Right atrium auricular region (tissue), 2 donors: Measurements from ENCODE around the gene SCLY. TPM values are rescaled to one million over a fixed set of nuclear protein-coding genes. Genes with fewer than 3 reads are reported as not detected.

Experiments used
- DNase-seq: peaks from one replicate; pipeline ENCODE4 v3.0.0-alpha.2; 2019; ENCODE audit warnings: low spot score
- H3K27ac ChIP-seq, 2 donors: fragments of 200-600 bp; sonication (generic); 1 replicate in 1 of 2; 2 replicates in 1 of 2; pipeline ENCODE4 v1.5.1; 2016 to 2019
- H3K27me3 ChIP-seq, 2 donors: fragments of 200-600 bp; sonication (generic); one replicate each; pipeline versions ENCODE4 v1.5.1 to v1.6.0; 2017 to 2019
- H3K36me3 ChIP-seq: fragments of 200-600 bp; sonication (generic); one replicate; pipeline ENCODE4 v1.5.1; 2016
- H3K4me1 ChIP-seq, 2 donors: fragments of 200-600 bp; sonication (generic); one replicate each; pipeline versions ENCODE4 v1.5.1 to v1.6.0; 2017 to 2019
- H3K4me3 ChIP-seq, 2 donors: fragments of 200-600 bp; sonication (generic); 1 replicate in 1 of 2; 2 replicates in 1 of 2; pipeline ENCODE4 v1.5.1; 2017 to 2019; ENCODE audit warnings: mild to moderate bottlenecking in 1 of 2, moderate library complexity in 1 of 2
- H3K9me3 ChIP-seq, 2 donors: fragments of 200-600 bp; sonication (generic); one replicate each; pipeline ENCODE4 v1.5.1; 2019
- total RNA-seq, 2 donors: library from RNA; depleted of rRNA; stranded (reverse); fragments of >200 nt; gene quantifications; one replicate each; pipeline ENCODE4 v1.1.0, GENCODE V29; 2016
- TF ChIP-seq, protein P1 (sequence below), 2 donors: fragments of 200-600 bp; sonication (generic); IDR thresholded peaks; one replicate each; pipeline ENCODE4 v1.5.1; 2019; ENCODE audit warnings: antibody characterized with exemption in 2 of 2

SCLY gene
- total RNA-seq, 2 donors from 2014 or later, result 6.5 to 11.3 TPM

GRCh38 chr2:238116298-238117198 lies 55.7 kb downstream of the SCLY start:
- Histone ChIP-seq H3K36me3 (no peaks in the 10 kb centered on the region), H3K27me3 (no peaks in the 10 kb centered on the region), H3K27ac (no peak overlapping the region), H3K4me1 (peaks cover 0 to 8% of the 10 kb centered on the region in 2 donors), H3K4me3 (no peak overlapping the region), H3K9me3 (peaks cover 0 to 14% of the 10 kb centered on the region in 2 donors)
- DNase-seq, result no peak
- TF ChIP-seq, protein P1, sequence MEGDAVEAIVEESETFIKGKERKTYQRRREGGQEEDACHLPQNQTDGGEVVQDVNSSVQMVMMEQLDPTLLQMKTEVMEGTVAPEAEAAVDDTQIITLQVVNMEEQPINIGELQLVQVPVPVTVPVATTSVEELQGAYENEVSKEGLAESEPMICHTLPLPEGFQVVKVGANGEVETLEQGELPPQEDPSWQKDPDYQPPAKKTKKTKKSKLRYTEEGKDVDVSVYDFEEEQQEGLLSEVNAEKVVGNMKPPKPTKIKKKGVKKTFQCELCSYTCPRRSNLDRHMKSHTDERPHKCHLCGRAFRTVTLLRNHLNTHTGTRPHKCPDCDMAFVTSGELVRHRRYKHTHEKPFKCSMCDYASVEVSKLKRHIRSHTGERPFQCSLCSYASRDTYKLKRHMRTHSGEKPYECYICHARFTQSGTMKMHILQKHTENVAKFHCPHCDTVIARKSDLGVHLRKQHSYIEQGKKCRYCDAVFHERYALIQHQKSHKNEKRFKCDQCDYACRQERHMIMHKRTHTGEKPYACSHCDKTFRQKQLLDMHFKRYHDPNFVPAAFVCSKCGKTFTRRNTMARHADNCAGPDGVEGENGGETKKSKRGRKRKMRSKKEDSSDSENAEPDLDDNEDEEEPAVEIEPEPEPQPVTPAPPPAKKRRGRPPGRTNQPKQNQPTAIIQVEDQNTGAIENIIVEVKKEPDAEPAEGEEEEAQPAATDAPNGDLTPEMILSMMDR (IDR thresholded peaks at IDR 0.05), result no peak

DNA sequence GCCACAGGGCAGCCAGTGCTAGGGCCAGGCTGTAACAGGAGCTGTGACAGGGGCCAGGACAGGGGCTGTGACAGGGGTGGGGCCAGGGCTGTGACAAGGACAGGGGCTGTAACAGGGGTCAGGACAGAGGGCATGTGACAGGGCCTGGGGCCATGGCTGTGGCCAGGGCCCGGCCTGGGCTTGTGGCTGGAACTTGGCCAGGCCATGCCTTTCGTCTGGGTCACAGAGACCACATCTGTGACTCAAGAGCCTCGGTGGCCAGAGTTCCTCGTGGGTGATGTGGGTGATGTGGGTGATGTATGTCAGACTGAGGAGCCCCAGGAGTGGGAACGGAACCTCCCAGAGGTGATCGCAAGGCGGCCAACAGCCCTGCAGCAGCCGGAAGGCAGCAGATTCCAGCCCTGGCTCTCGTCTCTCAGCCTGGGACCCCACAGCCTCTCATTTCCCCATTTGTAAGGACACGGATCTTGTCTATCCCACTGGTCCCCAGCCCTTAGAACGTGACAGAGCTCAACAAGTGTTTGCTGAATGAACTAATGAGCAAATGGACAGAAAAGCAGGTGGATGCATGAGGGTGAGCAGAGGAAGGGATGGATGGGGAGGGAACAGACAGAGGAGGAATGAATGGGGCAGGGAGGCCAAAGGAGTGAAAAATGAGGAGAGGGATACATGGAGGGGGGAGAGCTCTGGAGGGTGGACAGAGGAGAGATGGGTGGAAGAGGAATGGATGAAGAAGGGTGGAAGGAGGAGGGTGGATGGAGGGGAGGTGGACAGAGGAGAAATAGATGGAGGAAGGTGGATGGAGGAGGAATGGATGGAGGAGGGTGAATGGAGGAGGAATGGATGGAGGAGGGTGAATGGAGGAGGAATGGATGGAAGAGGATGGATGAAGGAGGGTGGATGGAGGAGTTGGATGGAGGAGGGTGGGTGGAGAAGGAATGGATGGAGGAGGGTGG lies 56.7 kb downstream of the SCLY start:
- DNase-seq, result no peak
- H3K36me3 ChIP-seq, result no peaks in the 10 kb centered on the region
- H3K27ac ChIP-seq, result no peak overlapping the region
- H3K9me3 ChIP-seq, result peaks cover 0 to 6% of the 10 kb centered on the region in 2 donors
- no peak overlapping the region for H3K4me3 ChIP-seq
- H3K4me1 ChIP-seq, result peaks cover 0 to 8% of the 10 kb centered on the region in 2 donors
- H3K27me3 ChIP-seq, result no peaks in the 10 kb centered on the region
- TF ChIP-seq, protein P1 (IDR thresholded peaks at IDR 0.05), result no peak

DNA sequence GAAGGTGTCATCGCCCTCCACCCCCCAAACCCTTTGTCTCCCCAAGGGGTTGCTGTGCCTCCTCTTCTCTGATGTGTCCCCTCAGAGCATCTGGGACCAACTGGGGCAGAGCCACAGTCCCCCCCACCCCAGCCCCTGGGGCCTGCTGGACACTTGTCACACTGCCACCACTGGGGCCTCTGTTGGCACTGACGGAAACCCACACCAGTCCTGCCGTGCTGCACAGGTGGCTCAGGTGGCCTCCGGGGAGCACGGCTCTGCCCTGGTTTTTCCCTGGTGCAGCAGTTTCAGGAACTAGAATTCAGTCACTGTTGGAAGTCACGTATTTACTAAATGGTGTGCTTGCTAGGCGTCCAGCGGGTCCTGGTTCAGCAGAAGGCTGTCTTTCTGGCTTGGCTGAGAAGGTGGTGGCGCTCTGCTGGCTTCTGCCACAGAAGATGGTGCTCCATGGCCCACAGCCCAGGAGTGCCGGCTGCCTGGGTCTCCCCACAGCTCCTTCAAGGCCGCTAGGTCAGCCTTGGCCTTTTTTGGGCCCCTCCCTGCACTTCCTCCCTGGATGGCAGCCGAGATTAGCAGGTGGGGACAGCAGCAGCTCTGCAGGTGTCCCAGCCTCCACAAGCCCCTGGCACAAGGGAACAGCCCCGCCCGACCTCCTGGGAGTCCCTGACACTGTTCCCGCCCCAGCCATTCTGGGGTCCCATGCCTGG lies 59.1 kb downstream of the SCLY start:
- Histone ChIP-seq H3K4me1 (peaks cover 0 to 8% of the 10 kb centered on the region in 2 donors), H3K4me3 (no peak overlapping the region), H3K27ac (no peak overlapping the region), H3K9me3 (no peaks in the 10 kb centered on the region), H3K27me3 (no peaks in the 10 kb centered on the region), H3K36me3 (no peaks in the 10 kb centered on the region)
- no peak for DNase-seq
- TF ChIP-seq, protein P1 (IDR thresholded peaks at IDR 0.05), result no peak

DNA sequence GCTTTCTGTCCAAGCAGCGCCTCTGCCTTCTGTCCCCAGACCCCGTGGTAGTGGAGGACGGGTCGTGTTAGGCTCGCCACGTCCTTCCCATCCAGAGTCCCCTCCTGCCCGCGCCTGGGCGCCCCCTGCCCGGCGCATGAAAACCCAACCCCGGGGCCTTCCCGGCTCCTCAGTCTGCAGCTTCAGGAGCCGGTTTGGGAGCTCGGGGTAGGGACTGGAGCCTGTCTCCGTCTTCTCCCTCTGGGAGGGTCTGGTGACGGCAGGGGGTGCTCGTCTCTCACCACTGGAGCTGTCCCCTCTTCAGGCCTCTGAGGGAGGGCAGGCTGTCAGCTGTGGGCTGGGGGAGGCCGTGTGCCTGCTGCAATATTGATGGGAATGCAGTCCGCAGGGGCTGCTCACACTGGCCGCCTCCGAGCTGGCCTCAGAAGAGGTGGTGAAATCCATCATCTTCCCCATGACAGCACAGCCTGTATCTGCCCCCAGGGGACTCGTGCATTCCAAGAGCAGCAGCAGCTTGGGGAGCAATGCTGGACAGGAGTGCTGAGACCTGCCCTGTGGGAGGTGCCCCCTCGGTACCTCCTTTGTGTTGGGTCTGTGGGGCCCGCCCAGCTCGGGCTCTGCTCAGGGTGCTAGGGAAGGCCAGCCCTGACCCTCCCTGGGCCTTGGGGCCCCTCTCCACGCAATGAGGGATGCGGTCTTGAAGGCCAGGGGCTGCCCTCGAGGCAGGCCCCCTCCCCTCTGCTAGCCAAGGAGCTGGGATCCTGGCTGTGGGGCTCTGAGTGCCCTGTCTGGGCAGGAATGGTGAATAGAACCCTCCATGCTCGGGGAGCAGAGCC lies 59.9 kb downstream of the SCLY start:
- Histone ChIP-seq H3K9me3 (no peaks in the 10 kb centered on the region), H3K27ac (no peak overlapping the region), H3K4me3 (no peak overlapping the region), H3K4me1 (peaks cover 0 to 8% of the 10 kb centered on the region in 2 donors), H3K27me3 (no peaks in the 10 kb centered on the region), H3K36me3 (no peaks in the 10 kb centered on the region)
- TF ChIP-seq, protein P1 (IDR thresholded peaks at IDR 0.05), result peak in 1 of 2 donors; percentile 53
- DNase-seq, result no peak
